GM21717 (cell line): ENCODE results near the gene RBP5.

Experiments used
- ATAC-seq: cut with Tn5 transposase; IDR thresholded peaks from one replicate; pipeline ENCODE4 v1.9.1; 2021; ENCODE audit warnings: mild to moderate bottlenecking, moderate library complexity; ENCODE audit not compliant: unreplicated experiment

RBP5 gene

DNA sequence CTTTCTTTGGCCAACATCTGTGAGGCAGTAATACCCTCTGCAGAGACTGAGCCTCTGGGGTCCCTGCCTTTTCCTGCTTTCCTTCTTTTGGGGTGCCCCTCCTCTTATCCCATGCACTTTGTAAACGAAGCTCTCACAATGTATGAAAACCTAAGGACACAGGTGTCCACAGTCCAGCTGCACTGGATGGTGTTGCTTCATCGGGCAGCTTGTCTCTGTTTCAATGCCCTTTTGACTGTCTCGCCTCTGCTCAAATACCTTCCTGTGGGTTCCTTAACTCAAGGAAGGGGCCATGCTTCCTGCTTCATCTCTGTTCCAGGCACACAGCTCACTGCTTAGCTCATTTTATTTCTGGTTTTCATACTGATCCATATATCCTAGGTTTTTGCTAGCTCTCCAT is 26.1 kb downstream of the RBP5 start:
- no peak for ATAC-seq

DNA sequence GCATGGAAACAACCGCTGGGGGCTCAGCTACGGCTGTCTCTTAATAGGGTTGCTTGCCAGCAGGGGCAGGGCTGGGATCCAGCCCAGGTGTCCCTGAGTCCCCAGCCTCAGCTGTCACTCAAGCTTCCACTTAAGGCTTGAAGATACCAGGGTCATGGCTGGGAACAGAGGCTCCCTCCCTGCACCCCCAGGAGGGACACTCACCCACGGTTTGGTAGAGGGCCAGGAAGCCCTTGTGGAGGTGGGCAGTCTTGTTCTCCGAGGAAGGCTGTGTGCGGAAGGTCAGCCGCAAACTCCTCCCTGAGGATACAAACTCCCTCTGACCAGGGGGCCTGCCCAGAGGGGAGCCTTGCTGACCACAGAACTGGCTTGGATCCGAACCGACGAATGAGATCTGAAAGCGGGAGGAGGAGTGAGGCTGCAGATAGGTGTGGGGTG is 27.0 kb downstream of the RBP5 start:
- no peak for ATAC-seq

DNA sequence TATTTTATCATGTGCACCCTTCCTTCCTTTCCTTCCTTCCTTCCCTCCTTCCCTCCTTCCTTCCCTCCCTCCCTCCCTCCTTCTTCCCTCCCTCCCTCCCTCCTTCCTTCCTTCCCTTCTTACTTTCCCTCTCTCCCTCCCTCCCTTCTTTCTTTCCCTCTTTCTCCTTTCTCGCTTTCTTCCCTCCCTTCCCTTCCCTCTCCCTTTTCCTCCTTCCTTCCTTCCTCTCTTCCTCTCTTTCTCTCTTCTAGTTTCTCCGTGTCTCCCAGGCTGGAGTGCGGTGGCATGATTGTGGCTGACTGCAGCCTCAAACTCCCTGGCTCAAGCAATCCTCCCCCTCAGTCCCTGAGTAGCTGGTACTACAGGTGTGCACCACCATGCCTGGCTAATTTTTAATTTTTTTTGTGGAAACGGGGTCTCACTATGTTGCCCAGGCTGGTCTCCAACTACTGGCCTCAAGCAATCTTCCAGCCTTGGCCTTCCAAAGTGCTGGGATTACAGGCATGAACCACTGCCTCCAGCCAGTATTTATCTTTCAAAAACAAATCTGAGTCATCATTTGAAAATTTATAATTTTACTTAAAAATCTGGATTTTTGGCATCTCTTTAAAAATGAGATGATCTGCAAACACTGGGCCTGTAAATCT is 27.5 kb downstream of the RBP5 start:
- no peak for ATAC-seq

DNA sequence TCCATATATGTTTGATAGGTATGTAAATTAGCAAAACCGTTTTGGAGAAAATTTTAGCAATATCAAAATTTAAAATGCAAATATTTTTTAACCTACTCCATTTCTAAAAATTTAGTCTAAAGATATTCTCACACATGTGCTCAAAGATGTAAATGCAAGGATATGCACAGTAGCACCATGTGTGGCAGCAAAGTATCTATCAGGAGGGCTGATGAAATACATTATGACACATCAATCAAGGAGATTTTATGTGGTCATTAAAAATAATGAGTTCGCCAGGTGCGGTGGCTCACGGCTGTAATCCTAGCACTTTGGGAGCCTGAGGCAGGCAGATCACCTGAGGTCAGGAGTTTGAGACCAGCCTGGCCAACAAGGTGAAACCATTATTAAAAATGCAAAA is 28.4 kb downstream of the RBP5 start:
- no peak for ATAC-seq

DNA sequence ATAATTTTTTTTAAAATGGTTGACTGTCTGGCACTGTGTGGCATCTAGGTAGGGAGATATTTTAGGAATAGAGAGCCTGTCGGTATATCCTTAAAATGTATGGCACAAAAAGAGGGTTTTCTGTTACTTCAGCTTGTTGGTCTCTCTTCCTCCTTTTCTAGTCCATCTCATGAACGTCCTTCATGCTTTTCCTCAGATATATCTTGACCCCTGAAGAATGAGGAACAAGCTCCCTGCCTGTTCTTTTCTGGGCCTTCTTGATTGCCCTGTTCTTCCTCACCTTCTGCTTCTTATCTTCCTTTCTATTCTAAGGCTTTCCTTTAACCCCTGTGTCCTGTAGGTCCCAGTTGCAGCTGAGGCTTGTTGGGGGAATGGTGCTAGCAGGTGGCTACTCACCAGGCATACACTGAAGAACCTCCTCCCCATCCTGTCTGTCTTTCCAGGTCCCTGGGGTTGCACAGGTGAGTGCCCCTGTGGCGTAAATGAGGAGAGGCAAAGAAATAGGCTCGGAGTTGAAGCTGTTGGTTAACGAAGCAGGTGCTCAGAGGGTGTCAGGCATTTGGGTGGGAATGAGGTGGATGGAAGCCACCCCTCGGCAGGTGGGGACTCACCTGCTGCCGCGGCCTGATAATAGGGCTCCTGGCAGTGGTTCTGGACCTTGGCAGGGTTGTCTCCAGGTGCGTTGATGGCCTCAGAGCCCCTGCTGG is 29.2 kb downstream of the RBP5 start:
- ATAC-seq = no peak

DNA sequence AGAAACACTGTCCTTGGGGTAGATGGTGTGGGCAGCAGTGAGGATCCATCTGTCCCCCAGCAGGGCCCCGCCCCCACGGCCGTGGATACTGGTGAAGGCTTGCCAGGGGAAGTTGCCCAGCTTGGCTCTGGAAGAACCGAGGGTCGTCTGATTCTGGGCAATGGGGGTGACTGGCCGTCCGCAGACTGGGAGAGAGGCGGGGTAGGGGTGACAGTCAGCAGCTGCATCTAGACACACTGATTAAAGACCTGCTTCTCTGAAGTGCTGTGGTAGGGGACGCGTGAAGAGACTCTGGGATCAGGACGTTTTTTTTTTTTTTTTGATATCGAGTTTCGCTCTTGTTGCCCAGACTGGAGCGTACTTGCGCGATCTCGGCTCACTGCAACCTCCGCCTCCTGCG is 31.7 kb downstream of the RBP5 start:
- ATAC-seq = no peak

DNA sequence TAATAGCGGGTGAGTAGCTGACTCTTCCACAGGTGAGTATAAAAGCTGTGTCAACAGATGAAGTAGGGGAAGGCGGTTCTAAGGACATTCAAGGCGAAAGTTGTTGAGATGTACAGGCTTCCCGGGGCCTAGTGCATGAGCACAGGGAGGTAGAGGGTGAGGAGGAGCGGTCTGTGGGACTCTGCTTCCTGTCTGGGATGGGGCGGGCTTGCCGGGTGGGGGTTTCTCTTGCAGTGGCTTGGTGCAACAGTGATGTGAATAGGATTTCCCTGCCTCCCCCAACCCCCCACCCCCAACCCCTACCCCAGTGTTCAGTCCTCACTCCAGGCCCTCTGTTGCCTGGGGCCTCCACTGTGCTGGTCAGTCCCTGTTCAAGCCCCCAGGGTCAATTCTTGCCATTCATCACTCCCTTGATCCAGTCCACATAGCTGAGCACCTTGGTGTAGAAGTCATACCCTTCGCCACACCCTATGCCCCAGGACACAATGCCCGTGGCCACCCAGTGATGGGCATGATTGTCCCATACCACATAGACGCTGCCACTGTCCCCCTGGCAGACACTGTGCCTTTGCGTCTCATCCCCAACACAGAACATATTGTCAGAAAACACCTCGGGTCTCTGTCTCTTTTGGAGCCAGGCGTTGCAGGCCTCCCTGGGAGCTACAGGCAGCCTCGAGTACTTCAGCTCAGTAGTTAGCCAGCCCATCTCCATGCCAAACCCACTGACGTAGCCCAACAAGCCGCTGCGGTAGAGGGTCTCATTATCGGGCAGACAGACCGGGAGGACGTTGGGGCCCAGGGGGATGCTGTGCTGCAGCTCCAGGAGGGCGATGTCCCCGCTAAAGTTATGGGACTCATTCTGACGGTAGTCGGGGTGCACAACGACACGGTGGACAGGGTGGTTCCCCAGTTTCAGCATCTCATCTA is 32.4 kb downstream of the RBP5 start:
- no peak for ATAC-seq

DNA sequence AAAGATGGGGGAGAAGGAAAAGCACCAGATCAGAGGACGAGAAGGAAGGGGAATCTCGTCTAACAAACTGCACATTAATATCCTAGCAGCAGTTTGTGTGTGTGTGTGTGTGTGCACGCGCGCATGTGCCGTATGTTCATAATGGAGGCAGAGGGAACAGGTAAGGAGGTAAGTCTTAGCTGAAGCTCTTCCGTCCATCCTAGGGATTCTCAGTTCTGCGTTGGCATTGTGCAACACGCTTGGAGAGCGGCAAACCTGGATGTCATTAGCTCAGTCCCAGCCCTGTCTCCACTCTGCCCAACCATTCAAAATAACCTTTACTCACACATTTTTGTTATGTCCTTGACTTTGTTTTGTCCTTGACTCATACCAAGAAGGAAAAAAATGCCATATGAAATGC is 34.8 kb downstream of the RBP5 start:
- ATAC-seq = no peak

DNA sequence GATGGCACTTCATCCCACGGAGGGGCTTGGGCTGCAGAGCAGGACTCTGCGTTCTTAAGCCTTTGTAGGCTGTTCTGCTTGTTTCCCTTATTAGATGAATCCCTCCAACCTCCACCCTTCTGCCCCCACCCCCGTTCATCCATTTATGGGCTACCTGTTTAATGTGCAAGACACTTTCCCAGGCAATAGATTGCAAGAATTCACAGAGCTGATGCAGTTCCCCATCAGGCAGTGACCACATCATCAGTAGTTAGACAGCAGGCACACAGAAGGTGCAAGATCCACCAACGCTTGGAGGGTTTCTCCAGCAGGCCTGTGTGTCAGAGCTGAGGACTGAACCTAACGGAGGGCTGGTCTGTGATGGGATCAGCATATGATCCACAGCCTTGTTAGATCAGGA is 35.2 kb downstream of the RBP5 start:
- ATAC-seq = no peak

DNA sequence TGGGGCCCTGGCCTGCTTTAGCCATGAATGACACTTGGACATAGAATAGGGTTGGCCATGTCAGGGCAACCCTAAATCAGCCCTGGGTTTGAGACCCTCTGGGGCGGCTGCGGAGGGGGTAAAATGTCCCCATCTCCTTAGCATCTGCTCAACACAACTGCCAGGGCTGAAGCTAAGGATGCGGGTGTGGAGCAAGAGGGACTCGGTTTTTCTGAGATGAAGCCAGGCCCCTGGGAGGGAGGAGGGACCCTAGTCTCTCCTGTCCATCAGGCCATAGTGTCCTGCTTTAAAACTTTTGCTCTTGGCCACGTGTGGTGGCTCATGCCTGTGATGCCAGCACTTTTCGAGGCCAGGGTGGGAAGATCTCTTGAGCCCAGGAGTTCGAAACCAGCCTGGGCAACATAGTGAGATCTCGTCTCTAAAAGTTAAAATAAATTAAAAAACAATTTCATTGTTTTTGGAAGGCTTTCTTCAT is 35.7 kb downstream of the RBP5 start:
- ATAC-seq = no peak

DNA sequence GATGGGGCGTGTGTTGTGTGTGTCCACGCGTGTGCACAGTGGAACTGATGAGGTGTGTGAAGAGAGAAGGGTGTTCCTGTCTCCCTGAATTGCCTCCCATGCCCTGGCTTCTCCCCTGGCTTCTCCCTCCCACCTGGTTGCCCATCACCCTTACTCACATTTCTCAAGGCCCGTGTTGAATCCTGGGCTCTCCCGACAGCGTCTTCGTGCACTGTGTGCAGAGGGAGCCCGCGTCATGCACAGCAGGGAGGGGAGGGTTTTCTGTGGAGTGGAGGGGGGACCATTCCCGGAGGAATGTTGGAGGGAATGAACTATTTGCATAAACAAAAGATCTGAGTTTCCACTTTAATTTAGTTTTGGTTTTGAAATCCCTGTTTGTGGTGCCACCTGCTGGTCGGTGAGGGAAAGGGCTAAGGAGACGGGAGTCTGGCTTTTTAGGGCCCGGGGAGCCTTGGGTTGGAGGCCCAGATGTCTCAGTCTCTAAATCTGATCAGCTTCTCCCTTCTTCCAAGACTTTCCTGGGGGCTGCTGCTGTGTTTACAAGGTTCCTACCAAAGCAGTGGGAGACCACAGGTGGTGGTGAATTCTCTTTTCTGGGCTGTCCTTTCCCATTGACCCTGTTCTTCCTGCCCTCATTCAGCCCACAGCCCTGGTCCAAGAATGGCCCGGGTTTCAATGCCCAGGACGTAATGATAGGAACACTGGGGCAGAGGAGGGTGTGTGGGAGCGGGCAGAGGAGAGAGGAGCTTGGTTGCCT is 36.3 kb downstream of the RBP5 start, which contains the start of gene C1R:
Gene C1R, minus strand, starts transcription at position 217 of the 757 bp plus-strand sequence. Its CDS starts 57 bp downstream, at position 160.
- ATAC-seq = no peak

DNA sequence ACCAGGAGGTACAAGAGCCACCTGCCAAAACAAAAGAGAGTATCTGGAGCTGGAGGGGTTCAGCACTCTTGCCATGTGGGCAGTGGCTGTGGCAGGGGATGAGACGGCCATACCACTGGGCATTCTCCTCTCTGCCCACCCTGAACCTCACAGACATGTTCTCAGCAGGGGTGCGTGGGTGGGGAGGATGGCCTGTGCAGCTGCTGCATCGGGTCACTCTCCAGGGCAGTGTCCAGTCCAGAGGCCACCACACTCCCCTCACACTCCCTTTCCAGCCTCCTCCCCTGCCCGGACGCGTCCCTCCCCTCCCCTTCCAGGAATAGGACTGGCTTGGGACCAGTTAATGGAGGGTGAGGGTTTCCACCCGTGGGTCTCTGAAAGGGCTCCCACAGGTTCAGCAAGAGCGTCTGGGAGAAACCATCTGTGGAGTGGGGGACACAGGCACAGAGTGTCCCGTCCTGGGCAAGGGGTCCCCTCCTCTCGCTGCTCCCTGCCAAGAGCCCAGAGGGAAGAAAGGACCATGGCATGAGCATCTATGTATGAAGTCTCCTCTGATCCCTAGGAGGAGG is 36.9 kb downstream of the RBP5 start:
- ATAC-seq = no peak

DNA sequence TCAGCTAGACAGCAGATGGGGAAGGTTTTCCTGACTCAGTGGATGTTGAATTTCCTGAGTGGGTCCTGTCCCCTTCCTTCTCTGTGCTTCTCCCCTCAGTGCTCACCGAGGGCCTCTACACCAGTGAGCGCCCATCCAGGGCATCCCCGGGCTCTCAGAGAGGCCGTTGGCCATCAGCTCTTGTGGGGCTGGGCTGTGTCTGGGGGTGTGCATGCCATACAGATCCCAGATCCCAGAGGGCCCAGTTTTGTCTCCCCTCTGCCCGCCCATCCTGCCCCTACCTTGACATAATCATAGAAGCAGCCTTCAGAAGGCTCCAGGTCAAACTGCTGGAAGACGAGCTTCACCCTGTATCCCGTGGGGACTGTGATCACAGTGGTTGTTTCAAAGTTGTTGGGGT is 37.5 kb downstream of the RBP5 start:
- no peak for ATAC-seq

DNA sequence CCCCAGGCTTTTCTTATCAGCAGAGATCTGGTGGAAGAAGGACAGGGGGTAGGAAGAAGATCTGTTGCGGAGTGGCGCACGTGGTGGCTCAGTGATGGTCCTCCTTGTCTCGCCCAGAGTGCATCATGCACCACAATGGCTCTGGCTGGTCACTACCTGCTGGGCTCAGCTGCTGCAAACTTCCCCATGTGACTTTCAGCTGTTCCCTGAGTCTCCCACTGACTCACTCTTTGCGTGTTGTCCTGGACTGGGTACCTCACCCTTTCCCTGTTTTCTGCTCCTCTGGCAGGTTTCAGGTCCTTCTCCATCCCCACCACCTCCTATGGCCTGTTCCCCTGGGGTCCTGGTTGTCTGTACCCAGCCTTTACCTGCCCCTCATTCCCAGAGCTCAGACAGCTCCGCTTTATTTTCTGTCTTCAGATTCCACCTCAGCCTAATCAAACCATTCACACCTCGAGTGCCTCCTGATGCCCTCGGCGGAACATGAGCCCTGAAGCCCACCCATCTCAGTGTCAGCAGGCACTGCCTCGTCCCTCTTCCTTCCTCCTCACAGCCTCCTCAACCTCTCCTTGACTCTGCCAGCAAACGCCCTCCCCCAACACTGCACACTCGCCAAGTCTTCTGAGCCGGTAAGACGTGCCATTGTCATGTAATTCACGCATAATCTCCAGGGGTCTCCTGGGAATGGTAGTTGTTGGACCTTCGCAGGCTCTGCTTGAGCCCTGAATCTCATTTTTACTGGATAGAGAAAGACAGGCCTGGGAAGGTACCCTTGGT is 38.3 kb downstream of the RBP5 start:
- ATAC-seq = no peak

DNA sequence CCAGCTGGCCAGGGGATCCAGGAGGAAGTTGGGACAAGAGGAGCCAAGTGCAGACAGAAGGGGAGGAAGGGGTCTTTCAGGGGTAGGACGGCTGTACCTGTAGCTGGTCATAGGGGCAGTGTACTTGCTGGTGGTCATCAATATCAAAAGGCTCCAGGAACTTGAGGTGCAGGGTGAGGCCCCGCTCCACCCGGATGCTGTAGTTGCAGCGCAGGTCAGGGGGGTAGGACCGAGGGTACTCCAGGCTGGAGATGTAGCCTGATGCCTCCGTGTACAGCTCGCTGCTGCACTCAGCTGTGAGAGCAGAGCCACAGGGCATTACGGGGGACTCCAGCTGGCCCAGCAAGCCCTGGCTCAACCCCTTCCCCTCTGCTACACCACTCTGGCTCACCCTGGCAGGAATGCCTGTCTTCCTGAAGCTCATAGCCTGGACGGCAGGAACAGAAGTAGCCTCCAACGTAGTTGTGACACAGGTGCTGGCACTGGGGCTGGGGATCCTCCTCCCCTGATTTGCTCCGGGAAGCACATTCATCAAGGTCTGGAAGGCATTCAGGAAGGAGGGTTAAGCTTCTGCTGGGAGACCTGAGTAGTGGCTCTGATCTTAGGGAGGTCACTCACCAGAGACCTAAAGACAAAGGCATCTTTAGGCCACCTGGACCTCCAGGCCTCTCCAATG is 39.4 kb downstream of the RBP5 start:
- ATAC-seq = no peak

DNA sequence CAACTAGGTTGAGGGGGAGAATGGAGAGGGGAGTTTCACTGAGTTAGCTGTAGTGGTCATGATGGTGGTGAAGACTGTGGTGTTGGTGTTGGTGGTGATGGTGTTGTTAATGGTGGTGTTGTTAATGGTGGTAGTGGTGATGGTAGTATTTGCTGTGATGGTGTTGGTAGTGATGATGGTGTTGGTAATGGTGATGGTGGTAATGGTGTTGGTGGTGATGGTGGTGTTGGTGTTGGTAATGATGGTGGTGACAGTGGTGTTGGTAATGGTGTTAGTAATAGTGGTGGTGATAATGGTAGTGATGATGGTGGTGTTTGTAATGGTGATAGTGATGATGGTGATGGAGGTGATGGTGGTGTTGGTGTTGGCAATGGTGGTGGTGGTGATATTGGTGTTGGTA is 45.6 kb downstream of the RBP5 start:
- ATAC-seq = no peak

DNA sequence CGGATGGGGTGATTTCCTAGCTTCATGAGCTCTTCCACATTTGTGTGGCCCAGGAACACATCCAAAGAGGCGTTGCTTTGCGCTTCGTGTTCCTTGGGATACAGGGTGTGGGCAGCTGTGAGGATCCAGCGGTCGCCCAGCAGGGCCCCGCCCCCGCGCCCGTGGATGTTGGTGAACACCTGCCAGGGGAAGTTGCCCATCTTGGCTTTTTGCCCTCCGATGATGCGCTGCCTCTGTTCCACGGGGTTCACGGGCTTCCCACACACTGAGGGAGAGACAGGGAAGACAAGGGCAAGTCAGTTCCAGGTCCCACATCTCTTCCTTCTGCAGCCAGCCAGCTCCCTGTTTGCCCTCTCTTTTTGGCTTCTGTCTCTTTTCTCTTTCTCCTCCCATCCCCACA is 47.7 kb downstream of the RBP5 start:
- ATAC-seq = no peak

DNA sequence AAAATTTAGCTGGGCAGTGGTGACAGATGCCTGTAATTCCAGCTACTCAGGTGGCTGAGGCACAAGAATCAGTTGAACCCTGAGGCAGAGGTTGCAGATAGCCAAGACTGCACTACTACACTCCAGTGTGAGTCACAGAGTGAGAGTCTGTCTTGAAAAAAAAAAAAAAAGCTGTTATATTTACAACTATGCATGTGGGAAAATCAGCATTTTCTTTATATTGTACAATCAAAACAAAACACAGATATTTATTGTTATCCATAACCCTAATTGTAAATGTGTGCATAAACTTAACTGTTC is 48.9 kb downstream of the RBP5 start:
- no peak for ATAC-seq

DNA sequence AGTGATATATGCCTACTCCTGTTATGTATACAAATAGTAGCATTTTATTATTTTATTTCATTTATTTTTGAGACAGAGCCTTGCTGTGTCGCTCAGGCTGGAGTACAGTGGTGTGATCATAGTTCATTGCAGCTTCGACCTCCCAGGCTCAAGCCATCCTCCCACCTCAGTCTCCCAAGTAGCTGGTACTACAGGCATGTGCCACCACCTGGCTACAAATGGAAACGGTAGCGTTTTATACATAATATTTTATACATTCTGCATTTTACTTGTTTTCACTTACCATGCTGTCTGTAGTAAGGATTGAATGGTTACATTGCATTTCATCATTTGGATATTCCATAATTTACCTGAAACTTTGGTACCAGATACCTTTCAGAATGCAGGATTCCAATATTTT is 50.5 kb downstream of the RBP5 start:
- ATAC-seq = no peak
